Hematopoietic multipotent progenitor cell (in vitro differentiated cells): Measurements from ENCODE around the gene LPP. TPM values are rescaled to one million over a fixed set of nuclear protein-coding genes. Genes with fewer than 3 reads are reported as not detected.
A peak's percentile ranks its signal among the peaks of the same experiment; 100 is the strongest.
"Not testable (repeated sequence)": the region's sequence is repeated elsewhere in the genome, so short reads cannot be mapped to it uniquely, and the experiment has no call there.

Experiments
- DNase-seq, 3 donors: peaks; one replicate each; pipeline ENCODE4 v3.0.0-alpha.2; 2011 to 2015; ENCODE audit warnings: low read depth in 2 of 3, low spot score in 2 of 3
- total RNA-seq: library from RNA; depleted of rRNA; stranded (reverse); fragments of >200 nt; gene quantifications from one replicate; pipeline ENCODE4 v1.2.3, GENCODE V29; 2012

Gene LPP
- total RNA-seq, 1 donor, result 11.6 TPM

DNA sequence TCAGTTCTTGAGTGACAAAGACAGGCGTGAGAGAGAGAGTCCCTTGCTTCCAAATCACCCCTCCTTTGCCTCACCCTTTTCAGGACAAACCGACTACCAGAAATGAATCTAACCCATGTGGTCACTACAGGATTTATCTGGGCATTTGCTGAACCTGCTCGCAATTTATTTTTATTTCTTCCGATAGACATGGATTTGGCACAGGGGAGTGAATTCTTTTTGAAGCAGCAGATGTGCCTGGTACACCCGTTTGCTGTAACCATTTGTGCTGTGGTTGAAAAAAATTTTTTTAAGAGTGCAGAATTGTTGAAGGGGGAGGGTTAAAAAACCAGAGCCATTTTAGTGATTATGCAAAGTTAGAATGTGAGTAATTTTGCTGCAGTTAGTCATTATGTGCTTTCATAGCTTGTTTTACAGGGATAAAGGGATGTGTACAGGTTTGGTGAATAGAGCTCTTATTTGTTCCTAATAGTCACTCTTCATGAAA, 442.0 kb downstream of the LPP start:
- no peak for DNase-seq

DNA sequence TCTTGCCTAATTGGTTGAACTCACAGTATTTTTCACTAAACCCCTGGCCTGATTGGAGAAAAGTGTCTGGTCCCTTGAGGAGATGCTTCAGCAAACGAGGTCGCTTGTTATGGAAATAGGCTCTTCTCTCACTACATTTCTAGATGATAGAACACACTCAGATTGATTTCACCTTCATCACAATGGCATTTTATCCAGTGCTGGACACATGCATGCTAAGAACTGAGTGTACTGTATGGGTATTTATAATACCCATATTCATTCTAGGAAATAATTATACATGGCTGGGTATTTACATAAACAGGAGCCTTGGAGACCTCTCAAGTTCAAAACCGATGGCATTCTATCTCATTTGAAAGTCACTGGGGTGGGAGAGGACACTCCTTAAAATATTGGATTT, 444.9 kb downstream of the LPP start:
- DNase-seq, result no peak

- DNase-seq, result no peak
These were observed 448.2 kb downstream of the LPP start for GRCh38 chr3:188602111-188602510.

- no peak for DNase-seq
These were observed 448.7 kb downstream of the LPP start for GRCh38 chr3:188602620-188603019.

DNA sequence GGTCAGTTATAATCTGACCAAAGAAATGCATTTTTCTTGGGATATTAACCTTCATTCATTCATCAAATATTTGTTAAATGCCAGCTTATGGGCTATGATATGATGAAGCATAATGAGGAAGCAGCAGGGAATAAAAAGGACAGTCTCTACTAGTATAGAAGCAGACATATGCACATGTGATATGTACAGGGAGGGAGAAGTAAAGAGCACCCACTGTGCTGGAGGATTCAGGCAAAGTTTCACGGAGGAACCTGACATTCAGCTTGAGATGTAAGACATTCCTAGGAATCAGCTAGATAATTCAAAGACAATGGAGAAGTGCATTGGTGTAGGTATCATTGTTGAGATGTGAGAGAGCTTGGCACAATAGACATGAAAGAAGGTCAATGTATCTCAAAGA, 450.7 kb downstream of the LPP start:
- no peak for DNase-seq

DNA sequence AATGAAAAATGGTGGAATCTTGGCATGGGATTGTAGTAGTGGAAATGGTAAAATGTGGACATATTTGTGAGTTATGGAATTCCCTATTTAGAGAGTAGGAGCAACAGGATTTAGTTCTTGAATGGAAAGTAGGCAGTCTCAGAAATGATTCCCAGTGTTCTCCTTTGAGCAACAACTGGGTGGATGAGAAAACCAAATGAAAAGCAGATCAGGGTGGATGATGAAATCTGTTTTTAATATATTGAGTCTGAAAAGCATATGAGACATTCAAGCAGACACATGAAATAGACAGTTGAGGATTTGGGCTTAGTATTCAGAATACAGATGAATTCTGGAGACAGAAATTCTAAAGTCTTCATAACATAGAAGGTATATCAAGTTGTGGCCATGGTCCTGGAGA, 451.3 kb downstream of the LPP start:
- no peak for DNase-seq

GRCh38 chr3:188605905-188606304, 451.9 kb downstream of the LPP start:
- DNase-seq, result no peak

GRCh38 chr3:188607805-188608315, 453.9 kb downstream of the LPP start:
- DNase-seq, result peak in 2 of 3 donors; percentile 54 to 89

- no peak for DNase-seq
These were observed 454.4 kb downstream of the LPP start for GRCh38 chr3:188608401-188608800.

GRCh38 chr3:188613721-188614120, 459.8 kb downstream of the LPP start:
- DNase-seq, result not testable (repeated sequence)

- DNase-seq, result no peak
These were observed 463.3 kb downstream of the LPP start for GRCh38 chr3:188617270-188617669.

GRCh38 chr3:188617988-188618701, 464.2 kb downstream of the LPP start:
- no peak for DNase-seq

DNA sequence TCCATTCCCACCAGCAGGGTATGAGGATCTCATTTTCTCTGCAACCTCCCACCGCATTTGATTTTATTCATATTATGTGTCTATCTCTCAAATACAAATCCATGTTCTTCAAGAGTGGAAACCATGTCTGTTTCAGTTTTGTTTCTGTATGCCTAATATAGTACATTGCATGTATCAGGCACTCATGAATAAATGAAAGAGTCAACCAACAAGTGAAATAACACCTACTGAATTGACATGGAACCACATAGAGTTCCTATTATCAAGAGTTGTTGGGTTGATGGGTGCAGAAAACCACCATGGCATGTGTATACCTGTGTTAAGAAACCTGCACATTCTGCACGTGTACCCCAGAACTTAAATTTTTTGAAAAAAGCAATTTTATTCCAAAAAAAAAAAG, 466.8 kb downstream of the LPP start:
- DNase-seq, result no peak

GRCh38 chr3:188624384-188624783, 470.4 kb downstream of the LPP start:
- DNase-seq, result no peak

GRCh38 chr3:188624828-188625227, 470.9 kb downstream of the LPP start:
- DNase-seq, result no peak

- no peak for DNase-seq
These were observed 473.7 kb downstream of the LPP start for GRCh38 chr3:188627652-188628051.

GRCh38 chr3:188631291-188632010, 477.5 kb downstream of the LPP start:
- no peak for DNase-seq

- DNase-seq, result no peak
These were observed 479.2 kb downstream of the LPP start for GRCh38 chr3:188633206-188633605.

DNA sequence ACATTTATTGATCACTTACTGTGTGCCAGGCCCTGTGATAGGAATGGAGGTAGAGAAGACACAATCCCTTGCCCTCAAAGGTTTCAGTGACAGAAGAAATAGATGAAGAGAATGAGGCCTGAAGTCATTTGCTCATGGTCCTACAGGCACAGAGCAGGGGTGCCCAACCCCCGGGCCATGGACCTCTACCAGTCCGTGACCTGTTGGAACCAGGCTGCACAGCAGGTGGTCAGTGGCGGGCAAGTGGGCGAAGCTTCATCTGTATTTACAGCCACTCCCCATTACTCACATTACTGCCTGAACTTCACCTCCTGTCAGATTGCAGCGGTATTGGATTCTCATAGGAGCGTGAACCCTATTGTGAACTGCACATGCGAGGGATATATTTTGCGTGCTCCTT, 480.3 kb downstream of the LPP start:
- no peak for DNase-seq

- no peak for DNase-seq
These were observed 481.5 kb downstream of the LPP start for GRCh38 chr3:188635258-188636042.

DNA sequence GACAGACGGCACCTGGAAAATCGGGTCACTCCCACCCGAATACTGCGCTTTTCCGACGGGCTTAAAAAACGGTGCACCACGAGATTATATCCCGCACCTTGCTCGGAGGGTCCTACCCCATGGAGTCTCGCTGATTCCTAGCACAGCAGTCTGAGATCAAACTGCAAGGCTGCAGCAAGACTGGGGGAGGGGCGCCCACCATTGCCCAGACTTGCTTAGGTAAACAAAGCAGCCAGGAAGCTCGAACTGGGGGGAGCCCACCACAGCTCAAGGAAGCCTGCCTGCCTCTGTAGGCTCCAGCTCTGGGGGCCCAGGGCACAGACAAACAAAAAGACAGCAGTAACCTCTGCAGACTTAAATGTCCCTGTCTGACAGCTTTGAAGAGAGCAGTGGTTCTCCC, 482.3 kb downstream of the LPP start:
- not testable (repeated sequence) for DNase-seq
